Left cardiac atrium (tissue), 4 donors: ENCODE data around the gene CSTF1. TPM values are rescaled to one million over a fixed set of nuclear protein-coding genes. Genes with fewer than 3 reads are reported as not detected.

Source experiments
- ATAC-seq, 2 donors: fragments of 200-7000 bp; cut with Tn5 transposase; one replicate each; pipeline ENCODE4 v1.9.1; 2020; ENCODE audit warnings: mild to moderate bottlenecking in 2 of 2, moderate library complexity in 2 of 2
- DNase-seq: peaks from one replicate; pipeline ENCODE4 v3.0.0-alpha.2; 2020
- intact Hi-C, 2 donors: fragments of 100-400 bp; cut with DNase I; formaldehyde crosslinking; loops; one replicate each; pipeline versions ENCODE4 v1.14.1 to v1.15.1; 2022 to 2023
- long read RNA-seq: library from polyadenylated mRNA; unstranded; transcript quantifications from one replicate; pipeline ENCODE4 v2.0.0, GENCODE V29; 2021
- total RNA-seq, 2 donors: library from RNA; stranded (reverse); fragmentation: NEBNext Ultra II Directional; extraction: Animal tissue kit (Norgen Biotek cat#: 25700); gene quantifications; one replicate each; pipeline ENCODE4 v1.2.1, GENCODE V29; 2021
- donor health status: DM: no; HTN: yes; CAD: no.
- donor health status: DM: no; HTN: yes; CAD: no; lungs with severe emphysema.
- donor health status: DM: yes; HTN: yes; CAD: no.
- donor health status: Dilated cardiomyopathy.

The CSTF1 gene
- total RNA-seq = 10 to 100 TPM; 20.2 to 20.9 TPM
- long read RNA-seq, full-length matches to known transcripts = 15 of 19 reads
- long read RNA-seq, partial matches to known transcripts = 1 of 19 reads
- long read RNA-seq, other reads (novel, unspliced or antisense) = 3 of 19 reads

DNA sequence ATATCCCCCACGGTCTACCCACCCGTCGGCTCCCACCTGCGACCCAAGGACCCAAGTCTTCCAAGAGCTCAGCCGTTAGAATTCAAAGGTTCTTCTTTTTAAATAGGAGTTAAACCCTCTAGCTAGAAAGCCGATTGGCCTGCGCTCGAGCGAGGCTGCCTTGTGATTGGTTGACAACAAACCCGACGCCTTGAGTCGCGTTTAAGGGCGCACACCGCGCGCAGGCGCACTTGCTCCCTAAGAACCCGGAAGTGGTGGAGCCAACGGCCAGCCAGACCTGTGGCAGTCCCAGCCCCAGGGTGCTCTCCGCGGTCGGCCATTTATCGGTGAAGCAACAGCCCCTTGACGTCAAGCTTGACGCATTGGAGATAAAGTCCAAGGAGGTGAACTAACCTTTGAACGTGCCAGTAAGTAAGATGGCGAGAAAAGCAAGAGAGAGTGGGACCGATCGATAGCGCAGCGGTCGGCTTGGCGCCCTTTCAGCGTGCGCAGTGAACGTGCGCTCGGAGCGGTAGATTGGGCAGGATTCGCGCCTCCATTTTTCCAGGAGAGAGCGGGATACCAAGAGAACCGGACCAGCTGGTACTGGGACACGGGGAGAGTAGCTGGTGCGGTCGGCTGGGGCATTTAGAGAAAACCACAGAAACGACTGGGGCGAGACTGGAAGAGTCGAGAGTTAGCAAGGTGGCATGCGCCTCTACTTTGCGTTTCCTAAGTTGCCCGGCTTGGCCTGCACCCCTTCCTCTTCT lies at the start of gene CSTF1, which contains the start of gene AURKA:
CSTF1 (plus strand) TSS at position 514 of the 749 bp plus-strand sequence. CDS start 2,908 bp downstream, outside the sequence.
AURKA (minus strand) TSS at position 84 of the 749 bp plus-strand sequence. CDS start 4,018 bp downstream, outside the sequence.
- DNase-seq (peak; percentile 100), ATAC-seq (peak; percentile 98)
- intact Hi-C loops = no loop called here

DNA sequence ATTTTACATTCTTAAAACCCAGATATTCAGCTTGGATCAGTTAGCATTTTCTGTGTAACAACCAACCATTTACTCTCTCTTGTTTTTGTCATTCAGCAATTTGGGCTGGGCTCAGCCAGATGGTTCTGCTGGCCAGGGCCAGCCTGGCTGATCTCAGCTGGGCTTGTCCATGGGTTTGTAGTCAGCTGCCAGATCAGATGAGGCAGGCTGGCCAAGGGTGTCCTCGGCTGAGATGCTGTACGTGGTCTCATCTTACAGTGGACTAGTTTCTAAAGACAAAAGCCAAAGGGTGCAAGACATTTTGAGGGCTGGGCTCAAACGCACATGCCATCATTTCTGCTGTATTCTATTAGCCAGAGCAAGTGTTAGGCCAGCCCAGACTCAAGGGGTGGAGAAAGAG lies 49.7 kb upstream of the CSTF1 start:
- ATAC-seq (no peak), DNase-seq (no peak)
- intact Hi-C loops = loop anchor here in 1 of 2 donors (10.0 kb wide), 1 partner anchor 138 kb away; no protein-coding TSS in a partner anchor

DNA sequence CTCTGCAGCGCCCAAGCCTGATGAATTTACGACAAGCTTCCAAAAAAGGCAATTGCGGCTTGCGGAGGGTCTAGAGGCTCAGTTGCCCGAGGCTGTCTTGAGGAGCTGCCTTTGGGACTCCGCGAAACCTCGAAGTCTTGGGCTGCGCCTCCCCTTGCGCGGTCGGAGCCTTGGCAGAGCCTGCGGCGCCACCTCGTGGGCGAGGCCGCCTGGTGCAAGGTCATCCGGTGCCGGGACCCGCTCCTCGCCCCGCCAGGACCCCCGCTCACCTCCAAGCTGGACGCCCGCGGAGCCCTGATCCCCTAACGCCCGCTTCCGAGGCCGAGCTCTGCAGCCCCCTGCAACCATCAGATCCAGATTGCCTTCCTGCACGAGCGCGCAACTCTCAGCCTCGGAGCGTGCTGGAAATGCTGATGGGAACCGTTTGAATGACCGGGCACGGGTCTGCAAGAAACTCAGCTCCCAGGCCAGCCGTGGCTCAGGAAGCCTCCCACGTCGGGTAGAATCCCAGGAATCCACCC lies 48.5 kb upstream of the CSTF1 start:
- peak; percentile 42 for DNase-seq
- ATAC-seq = peak; percentile 55 to 83
- intact Hi-C loops = loop anchor here in 1 of 2 donors (10.0 kb wide), 1 partner anchor 139 kb away; no protein-coding TSS in a partner anchor

DNA sequence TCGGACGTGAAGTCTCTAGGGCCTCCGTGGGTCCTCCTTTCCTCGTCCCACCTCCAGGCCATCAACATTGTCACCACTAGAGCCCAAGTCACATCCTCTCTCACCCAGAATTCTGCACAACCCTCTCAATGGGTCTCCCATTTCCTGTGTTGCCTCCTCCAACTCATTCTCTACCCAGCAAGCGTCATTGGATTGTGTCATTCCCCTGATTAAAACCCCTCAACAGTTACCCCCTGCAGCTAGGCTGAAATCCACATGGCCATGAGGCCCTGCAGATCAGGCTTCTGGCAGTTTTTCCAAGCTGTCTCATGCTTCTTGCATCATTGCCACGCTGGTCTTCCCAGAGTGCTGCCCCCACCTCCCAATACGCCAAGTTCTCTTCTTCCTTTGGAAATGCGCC lies 46.5 kb upstream of the CSTF1 start:
- ATAC-seq (no peak), DNase-seq (no peak)
- intact Hi-C loops = loop anchor here in 1 of 2 donors (10.0 kb wide), 1 partner anchor 141 kb away; no protein-coding TSS in a partner anchor

DNA sequence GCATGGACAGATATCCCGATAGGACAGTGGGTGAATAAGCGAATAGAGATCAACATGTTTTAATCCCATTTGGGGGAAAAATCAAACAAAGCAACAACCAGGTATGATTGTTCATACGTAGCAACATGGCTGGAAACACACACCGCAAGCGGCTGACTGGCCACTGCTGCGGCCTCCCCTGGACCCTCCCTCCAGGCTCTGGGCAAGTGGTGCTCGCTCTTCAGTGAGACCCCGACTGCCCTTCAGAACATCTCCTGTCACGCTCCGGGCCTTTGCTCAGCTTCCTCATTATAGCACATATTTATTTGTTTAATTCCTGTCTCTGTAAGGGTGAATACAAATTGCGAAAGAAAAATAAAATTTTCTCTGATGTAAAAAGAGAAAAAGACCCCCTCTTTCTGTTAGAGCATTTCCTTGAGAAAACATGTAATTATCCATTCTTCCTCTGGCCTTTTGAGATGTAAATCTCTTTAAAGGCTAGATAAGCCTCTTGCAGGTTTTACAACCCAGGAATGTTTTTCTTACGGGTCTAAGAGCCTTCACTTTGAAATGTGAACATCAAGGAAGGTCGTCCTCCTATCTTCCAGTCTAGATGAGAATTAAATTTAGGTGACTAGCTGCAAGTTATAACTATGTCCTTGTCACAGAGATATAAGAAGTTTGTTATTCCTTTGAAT lies 44.7 kb upstream of the CSTF1 start:
- DNase-seq (no peak), ATAC-seq (no peak)
- intact Hi-C loops = loop anchor here in 1 of 2 donors (10.0 kb wide), 1 partner anchor 143 kb away; no protein-coding TSS in a partner anchor

DNA sequence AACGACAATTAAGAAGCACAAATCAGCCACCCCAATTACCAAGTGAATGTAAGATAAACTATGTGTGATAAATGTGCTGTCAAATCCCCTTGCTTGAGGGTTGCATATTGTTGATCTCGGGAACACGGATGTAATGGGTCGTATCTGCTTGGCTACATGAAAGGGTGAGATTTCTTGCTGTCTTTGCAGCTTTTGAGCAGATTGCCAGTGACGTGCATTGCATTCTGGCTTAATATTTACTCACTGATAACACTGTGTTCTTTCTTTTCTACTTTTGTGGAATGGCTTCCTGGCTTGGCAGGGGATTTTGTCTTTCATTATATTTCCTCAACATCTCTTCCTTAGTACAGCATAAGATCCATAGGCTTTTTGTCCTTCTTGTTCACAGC lies 44.1 kb upstream of the CSTF1 start:
- intact Hi-C loops = loop anchor here in 1 of 2 donors (10.0 kb wide), 1 partner anchor 143 kb away; no protein-coding TSS in a partner anchor

DNA sequence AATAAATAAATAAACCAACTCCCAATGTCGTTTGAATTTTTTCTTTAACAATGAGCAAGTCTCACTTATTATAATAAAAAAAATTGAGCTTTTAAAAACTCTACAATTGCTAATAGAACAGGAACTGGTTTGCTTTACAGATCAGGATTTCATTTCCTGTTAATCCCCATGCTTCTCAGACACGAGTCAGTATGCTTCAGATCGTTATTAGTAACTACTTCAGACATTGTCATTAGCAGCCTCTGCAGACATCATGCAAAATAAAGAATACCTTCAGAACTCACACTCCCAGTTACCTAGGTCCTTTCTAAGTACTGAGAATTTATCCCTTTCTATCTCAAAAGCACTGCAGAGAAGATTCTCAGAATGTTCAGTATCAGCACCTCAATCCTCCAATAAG lies 43.7 kb upstream of the CSTF1 start:
- intact Hi-C loops = loop anchor here in 1 of 2 donors (10.0 kb wide), 1 partner anchor 144 kb away; no protein-coding TSS in a partner anchor

More for the DNA sequence above, 44.1 kb upstream of the CSTF1 start:
- no peak for DNase-seq
- ATAC-seq = no peak

DNA sequence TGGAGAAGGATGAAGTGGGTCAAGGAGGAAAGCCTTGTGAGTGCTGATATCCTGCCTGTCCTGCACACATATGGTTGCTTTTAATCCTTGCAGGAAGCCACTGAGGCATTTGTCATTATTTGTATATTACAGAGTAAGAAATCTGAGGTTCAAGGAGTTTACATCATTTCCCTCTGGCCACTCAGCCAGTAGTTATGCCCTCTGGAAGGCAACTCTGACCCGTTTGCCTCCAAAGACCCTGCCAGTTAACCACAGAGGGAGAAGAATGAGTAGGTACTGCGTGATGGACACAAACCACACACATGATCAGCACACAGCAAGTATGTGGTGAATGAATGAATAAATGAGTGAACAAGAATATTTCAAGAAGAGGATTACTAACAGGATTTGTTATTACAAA lies 41.6 kb upstream of the CSTF1 start:
- DNase-seq (no peak), ATAC-seq (no peak)
- intact Hi-C loops = no loop called here

More for the DNA sequence above, 43.7 kb upstream of the CSTF1 start:
- DNase-seq (no peak), ATAC-seq (no peak)

DNA sequence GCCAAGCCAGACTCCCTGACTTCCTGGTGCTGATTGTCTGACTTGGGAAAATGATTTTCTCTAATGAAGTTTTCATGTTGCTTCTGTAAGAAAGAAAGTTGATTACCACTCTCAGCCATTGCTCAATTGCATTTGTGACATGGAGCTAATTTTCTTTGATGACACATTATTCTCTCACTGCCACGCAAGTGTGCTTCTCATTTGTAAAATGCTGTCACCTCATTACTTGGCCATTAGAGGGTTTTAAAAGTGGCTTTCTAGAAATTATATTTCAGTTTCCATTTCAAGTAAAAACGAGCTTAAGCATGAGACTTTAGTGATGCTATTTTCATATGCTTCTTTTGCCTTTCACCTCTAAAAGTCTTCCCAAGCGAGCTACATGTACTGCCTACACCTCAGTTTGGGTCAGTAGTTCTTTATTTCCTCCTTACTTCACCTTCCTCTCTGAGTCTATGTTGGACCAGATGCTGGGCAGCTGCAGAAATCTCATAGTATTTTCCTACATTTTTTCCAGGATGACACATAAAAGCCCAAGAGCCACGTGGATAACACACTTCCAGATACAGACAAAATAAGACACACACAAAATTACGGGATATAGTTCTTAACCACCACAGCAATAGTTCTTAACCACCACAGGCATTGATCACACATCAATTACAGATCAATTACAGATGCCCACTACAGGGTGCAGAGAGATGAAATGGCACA lies 39.9 kb upstream of the CSTF1 start:
- DNase-seq (no peak), ATAC-seq (no peak)
- intact Hi-C loops = no loop called here

DNA sequence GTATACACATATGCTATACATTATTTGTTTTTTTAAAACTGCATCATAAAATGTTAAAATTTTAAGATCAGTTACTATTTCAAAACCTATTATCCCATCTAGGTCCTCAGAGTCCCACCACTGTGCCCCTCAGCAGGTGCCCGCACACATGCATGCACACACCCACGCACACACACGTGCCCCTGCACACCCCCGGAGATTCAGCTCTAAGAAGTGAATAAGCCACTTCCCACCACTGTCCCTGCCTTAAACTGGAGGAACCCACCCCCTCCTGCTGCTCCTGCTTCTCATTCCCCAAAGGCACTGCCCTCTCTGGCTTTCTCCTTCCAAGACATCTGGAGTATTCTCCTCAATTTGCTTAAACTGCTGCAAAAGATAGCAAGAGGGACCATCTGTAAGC lies 39.1 kb upstream of the CSTF1 start:
- no peak for DNase-seq
- ATAC-seq = no peak
- intact Hi-C loops = no loop called here

DNA sequence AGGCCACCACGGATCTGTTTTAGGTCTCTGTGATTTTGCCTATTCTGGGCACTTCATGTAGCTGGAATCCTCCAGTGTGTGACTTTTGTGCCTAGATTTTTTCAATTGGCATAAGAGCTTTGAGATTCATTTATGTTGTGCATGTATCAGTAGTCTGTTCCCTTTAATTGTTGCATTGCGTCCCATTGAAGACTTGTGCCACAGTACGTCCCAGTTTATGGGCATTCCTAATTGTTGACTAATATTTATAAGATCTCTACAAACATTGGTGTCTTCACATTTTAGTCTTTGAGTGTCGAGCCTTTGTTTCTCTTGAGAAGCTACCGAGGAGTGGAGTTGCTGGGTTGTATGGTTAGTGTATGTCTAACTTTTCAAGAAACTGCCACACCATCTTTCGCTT lies 34.4 kb upstream of the CSTF1 start:
- intact Hi-C loops = no loop called here
- ATAC-seq (no peak), DNase-seq (no peak)

DNA sequence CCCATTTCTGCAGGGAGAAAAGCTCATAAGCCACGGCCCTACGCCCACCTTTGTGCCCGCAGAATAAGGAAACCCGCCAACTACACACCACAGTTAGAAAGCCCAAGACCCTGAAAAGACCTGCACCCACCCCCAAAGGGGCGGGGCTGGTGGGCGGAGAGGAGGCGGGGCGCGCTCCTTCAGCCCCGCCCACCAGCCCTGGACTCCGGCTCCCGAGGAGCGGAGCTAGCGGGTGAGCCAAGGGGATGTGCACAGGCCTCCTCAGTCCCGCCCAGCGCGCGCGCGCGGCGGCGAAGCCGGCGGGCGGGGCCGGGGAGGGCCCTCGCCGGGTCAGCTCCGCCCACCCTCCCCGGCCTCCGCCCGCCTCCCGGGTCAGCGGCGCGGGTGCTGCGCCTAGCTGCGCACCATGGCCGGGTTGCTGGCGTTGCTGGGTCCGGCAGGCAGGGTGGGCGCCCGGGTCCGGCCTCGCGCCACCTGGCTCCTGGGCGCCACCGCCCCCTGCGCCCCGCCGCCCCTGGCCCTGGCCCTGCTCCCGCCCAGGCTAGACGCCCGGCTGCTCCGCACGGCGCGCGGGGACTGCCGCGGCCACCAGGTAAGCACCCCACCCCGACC lies 33.7 kb upstream of the CSTF1 start, which contains the start of gene FAM210B:
FAM210B (plus strand) TSS at position 375 of the 612 bp plus-strand sequence; CDS start at position 407, 32 bp downstream.
- intact Hi-C loops = no loop called here
- ATAC-seq (peak; percentile 98 to 99), DNase-seq (peak; percentile 92)

DNA sequence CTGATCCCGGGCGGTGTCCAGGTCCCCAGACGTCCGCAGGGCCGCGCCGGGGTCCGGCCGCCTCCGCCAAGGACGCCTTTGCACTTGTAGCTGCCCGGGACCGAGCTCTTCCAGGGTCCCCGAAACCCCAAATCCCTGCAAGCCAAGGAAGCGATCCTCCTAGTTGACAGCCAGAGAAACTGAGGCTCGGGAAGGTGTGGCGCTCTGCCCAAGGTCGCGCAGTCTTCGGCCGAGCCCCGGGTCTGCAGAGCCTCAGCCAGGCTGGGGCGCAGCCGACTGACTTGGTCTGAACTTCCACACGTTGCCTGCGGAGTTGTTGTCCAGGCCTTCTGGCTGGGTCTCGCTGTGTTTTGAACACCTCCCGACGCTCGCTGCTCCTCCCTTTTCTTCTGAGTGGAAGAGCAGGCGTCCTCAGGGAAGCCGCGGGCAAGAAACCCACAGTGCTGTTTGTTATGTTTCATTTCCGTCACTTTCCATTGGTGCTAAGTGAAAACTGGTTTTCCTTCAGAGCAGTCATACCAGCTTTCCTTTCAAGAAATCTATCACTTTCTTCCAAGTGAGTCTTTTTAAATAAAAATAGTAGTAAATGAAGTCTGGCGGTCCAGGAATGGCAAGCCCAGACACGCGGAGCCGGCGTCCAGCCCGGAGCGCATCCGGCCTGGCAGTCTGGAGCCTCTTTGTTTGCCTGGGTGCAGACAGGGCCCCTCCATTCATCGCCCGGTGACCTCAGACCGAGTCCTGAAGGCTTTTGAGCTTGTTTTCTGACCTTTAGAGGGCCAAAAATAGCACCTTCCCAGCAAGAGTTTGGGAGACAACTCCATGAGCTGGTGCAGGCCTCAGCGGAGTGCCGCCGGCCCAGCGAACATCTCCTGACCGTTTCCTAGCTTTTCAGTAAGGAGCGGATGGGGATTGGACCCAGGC lies 33.0 kb upstream of the CSTF1 start:
- ATAC-seq (peak; percentile 63 to 71), DNase-seq (peak; percentile 60)
- intact Hi-C loops = no loop called here

DNA sequence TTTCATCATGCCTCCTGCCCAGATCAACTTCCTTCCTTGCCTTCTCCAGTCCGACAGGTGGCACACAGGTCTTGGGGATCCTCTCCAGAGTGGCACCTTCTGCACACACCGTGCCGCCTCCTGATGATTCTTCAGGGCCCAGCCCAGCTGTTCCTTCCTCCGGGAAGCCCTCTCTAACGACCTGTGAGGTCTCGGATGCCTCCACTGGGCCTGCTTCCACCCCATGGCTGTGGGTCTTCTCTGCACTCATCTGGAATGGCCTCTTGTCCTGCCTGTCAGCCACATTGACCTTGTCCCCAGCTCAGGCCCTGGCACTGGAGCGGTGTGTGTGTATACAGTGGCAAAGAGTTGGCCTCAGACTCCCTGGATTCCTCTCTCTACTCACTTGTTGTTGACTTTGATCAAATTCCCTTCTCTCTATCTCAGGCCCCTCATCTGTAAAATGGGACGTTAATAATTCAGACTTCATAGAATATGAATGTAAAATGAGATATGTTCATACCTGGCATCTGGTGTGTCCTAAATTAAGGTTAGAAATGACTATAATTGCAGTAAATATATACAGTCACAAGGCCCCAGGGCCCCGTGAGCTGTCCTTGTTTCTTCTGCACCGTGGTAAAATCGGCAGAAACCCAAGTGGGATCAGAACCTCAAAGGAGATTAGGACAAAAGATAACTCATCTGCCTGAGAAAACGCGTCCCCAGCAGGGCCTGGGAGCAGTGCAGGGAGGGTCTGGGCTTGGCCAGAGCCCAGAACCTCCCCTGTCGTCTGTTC lies 32.1 kb upstream of the CSTF1 start:
- DNase-seq (no peak), ATAC-seq (no peak)
- intact Hi-C loops = no loop called here

DNA sequence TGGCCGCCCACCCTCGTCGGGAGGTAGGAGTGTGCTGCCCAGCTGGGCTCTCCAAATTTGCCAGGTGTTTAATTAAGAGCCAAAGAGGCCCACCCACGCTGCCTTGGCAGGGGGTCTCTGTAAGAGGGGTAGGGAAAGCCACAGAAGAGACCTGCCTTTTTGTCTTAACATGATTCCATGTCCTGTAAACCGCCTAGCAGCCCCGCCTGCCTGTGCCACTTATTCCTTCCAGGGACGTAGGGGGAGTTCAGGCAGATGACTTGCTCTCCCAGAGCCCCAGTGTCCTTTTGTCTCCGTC lies 31.6 kb upstream of the CSTF1 start:
- intact Hi-C loops = no loop called here
- DNase-seq (no peak), ATAC-seq (no peak)

DNA sequence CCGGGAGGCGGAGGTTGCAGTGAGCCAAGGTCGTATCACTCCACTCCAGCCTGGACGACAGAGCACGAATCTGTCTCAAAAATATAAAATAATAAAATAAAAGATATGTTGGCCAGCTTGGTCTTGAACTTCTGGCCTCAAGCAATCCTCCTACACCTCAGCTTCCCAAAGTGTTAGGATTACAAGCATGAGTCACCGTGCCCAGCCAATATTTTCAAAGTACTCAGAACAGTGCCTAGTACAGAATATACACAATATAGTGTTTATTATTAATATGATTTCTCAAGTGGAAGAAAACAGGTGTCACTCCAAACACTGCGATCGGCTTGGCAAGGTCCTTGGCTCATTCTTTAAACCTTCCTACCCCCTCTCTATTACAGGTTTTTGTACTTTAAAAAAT lies 30.5 kb upstream of the CSTF1 start:
- intact Hi-C loops = no loop called here
- ATAC-seq (no peak), DNase-seq (no peak)
